22Rv1 (cell line): ENCODE measurements around the gene AGAP1.

Experiments used
- CTCF ChIP-seq: fragments of 450-650 bp; IDR thresholded peaks from 2 replicates; pipeline ENCODE4 v1.5.1; 2017; ENCODE audit warnings: mild to moderate bottlenecking
- ZFX ChIP-seq: fragments of 450-650 bp; IDR thresholded peaks from 2 replicates; pipeline ENCODE4 v1.6.1; 2017; ENCODE audit warnings: antibody characterized with exemption, borderline replicate concordance

GRCh38 chr2:235839974-235840373, 346.1 kb downstream of the AGAP1 start:
- TF ChIP-seq CTCF = no peak
- no peak for TF ChIP-seq ZFX
